H7 (cell line): ENCODE measurements around the gene AFF4. TPM values are rescaled to one million over a fixed set of nuclear protein-coding genes. Genes with fewer than 3 reads are reported as not detected.
"Not testable (repeated sequence)": the region's sequence is repeated elsewhere in the genome, so short reads cannot be mapped to it uniquely, and the experiment has no call there.

Experiments used
- DNase-seq: peaks from one replicate; pipeline ENCODE4 v3.0.0; 2012
- H3K27me3 ChIP-seq: 2 replicates; pipeline ENCODE4 v1.6.0; 2011; ENCODE audit warnings: mild to moderate bottlenecking, low read length; ENCODE audit not compliant: control insufficient read depth, insufficient read depth
- H3K36me3 ChIP-seq: replicated peaks from 2 replicates; pipeline ENCODE4 v1.5.1; 2011; ENCODE audit warnings: low read length; ENCODE audit not compliant: control insufficient read depth, insufficient read depth
- H3K4me3 ChIP-seq: 2 replicates; pipeline ENCODE4 v1.5.1; 2011; ENCODE audit warnings: low read depth, mild to moderate bottlenecking, control low read depth, low read length, moderate library complexity; ENCODE audit not compliant: insufficient read depth
- total RNA-seq: library from RNA; depleted of rRNA; stranded (reverse); fragments of >200 nt; shearing (Covaris generic); gene quantifications from 2 replicates; pipeline ENCODE4 v1.2.3, GENCODE V29; 2014

Gene AFF4
- total RNA-seq, 1 experiment from 2014 or later, result 25.1 TPM

DNA sequence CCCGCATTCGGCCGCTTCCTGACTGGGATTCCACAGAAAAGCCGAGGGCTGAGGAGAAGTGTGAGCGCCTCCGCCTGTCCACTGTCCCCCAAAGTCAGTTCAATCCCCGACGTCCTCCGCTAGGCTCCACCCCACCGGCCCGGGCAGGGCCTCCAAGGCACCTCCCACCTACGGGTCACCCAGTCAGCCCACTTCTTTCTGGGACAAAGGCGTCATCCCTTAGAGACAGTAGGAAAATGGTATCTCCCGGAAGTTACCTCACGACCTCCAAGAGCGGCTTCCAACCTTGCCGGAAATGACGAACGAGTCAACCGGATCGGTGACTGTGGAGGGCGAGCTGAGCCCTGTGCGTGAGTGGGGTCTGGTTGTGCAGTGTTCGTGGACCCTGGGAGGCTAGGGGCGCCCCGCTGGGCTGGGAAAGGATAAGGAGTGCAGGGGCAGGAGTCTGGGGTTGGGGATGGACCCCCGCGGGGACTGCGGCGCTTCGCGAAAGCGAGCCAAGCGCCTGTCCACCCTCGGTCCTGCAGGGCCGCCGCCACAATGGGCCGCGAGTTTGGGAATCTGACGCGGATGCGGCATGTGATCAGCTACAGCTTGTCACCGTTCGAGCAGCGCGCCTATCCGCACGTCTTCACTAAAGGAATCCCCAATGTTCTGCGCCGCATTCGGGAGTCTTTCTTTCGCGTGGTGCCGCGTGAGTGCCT is 96.9 kb downstream of the AFF4 start, which contains the start of the genes GDF9 and UQCRQ:
TSS of gene GDF9 (minus strand) at position 128 of the 704 bp plus-strand sequence. CDS start 1,936 bp downstream, outside the sequence.
TSS of gene UQCRQ (plus strand) at position 301 of the 704 bp plus-strand sequence. CDS start at position 541, 240 bp downstream.
- peaks cover 8% of the 10 kb centered on the region for H3K36me3 ChIP-seq
- DNase-seq, result peak; percentile 97
- peak within 1 kb of the TSS; percentile 95 for H3K4me3 ChIP-seq
- H3K27me3 ChIP-seq, result no peaks in the 10 kb centered on the region; the same call in 1 of the 2 replicates

DNA sequence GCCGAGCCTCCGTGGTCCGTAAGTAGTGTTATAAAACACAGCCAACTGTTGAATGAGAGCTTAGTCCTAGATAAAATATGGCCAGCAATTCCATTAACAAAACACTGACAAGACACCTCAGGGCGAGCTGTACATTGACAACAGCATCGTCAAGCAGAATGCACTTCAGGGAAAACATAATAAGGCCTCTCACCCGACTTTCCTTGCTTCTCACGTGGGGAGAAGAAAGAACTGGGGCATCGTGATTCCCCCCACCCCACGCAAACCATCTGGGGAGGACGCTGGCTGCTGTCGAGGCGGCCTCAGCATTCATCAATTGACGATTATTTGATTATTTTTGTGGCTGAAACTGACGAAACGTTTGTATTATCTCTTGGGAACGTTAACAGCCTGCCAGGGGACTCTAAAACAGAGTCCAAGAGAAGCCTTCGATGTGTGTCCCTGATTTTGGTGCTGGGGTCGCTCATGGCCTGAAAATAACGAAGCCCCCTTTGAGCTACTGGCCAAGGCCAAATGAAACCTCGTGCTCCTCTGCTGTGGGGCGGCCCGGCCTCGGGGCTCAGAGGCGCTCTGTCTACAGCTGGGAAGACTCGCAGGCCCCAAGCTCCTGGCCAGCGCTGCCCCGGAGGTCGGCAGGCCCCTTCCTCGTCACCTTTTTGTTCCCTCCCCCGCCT is 97.6 kb downstream of the AFF4 start:
- Histone ChIP-seq H3K4me3 (peak overlapping the region; percentile 95), H3K27me3 (no peaks in the 10 kb centered on the region; the same call in 1 of the 2 replicates), H3K36me3 (peaks cover 8% of the 10 kb centered on the region)
- no peak for DNase-seq

GRCh38 chr5:132860742-132861141 is 102.7 kb downstream of the AFF4 start:
- H3K36me3 ChIP-seq, result no peaks in the 10 kb centered on the region
- H3K27me3 ChIP-seq, result no peaks in the 10 kb centered on the region; the same call in 1 of the 2 replicates
- DNase-seq, result no peak
- H3K4me3 ChIP-seq, result no peak overlapping the region

DNA sequence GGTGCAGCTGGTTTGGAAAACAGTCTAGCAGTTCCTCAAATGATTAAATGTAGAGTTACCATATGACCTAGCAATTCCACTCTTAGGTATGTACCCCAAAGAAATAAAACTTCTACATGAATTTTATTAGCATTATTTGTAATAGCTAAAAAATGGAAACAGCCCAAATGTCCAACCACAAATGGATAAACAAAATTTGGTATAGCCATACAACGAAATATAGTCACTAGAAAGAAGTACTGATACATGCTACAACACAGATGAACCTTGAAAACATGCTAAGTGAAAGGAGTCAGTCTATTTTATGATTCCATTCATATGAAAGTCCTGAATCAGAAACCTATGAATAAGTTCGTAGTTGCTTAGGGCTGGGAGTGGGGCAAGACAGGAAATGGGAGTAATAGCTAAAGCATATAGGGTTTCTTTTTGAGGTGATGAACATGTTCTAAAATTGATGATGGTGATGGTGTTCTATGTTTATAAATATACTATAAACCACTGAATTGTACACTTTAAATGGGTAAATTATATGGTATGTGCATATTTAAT is 103.5 kb downstream of the AFF4 start:
- no peaks in the 10 kb centered on the region; the same call in 1 of the 2 replicates for H3K27me3 ChIP-seq
- no peaks in the 10 kb centered on the region for H3K36me3 ChIP-seq
- H3K4me3 ChIP-seq, result no peak overlapping the region
- no peak for DNase-seq

GRCh38 chr5:132856011-132856410 is 107.4 kb downstream of the AFF4 start:
- DNase-seq, result no peak
- Histone ChIP-seq H3K4me3 (no peak overlapping the region), H3K36me3 (no peaks in the 10 kb centered on the region), H3K27me3 (no peaks in the 10 kb centered on the region)

- not testable (repeated sequence) for DNase-seq, H3K4me3 ChIP-seq, H3K36me3 ChIP-seq, H3K27me3 ChIP-seq
Measured at GRCh38 chr5:132854992-132855391, 108.4 kb downstream of the AFF4 start.

DNA sequence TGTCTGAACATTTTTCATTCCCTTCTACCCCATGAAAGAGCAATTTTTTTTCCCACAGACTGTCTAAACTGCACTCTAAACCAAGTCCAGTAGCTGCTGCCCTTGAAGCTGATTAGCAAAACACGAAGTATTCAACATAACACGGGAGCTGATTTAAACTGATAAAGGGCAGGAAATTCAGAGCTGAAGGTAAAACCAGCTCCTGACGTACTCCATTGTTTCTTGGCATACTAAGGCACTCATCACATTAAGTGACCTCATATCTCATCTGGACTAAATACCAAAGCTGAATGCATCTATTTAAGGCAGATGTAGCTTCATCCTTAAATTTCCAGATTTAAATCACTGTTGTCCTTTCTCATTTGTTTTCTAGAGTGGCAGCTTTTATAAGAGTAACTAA is 109.1 kb downstream of the AFF4 start:
- no peaks in the 10 kb centered on the region for H3K36me3 ChIP-seq
- no peak for DNase-seq
- H3K4me3 ChIP-seq, result no peak overlapping the region
- H3K27me3 ChIP-seq, result no peaks in the 10 kb centered on the region

GRCh38 chr5:132853790-132854189 is 109.6 kb downstream of the AFF4 start:
- H3K27me3 ChIP-seq, result no peaks in the 10 kb centered on the region
- no peak for DNase-seq
- H3K4me3 ChIP-seq, result no peak overlapping the region
- H3K36me3 ChIP-seq, result no peaks in the 10 kb centered on the region

GRCh38 chr5:132853323-132853722 is 110.1 kb downstream of the AFF4 start:
- Histone ChIP-seq H3K36me3 (no peaks in the 10 kb centered on the region), H3K27me3 (no peaks in the 10 kb centered on the region), H3K4me3 (no peak overlapping the region)
- no peak for DNase-seq

DNA sequence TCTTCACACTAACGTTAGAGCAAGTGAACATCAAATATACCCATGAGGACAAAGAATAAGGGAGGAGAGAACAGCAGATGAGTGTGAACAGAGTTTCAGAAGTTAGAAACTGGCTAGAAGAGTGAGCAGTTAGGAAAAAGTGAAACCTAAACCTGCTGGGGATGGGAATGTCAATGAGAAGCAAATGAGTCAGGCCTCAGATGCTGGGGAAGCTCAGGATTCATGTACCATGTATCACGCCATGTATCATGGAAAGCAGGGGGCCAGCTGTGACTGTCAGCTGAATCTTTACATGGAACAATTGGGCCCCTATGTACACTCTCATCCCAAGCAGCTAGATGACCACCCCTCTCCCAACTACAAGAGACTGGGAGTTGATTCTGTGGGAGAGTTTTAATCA is 113.4 kb downstream of the AFF4 start:
- no peak for DNase-seq
- Histone ChIP-seq H3K4me3 (no peak overlapping the region), H3K36me3 (no peaks in the 10 kb centered on the region), H3K27me3 (no peaks in the 10 kb centered on the region)

DNA sequence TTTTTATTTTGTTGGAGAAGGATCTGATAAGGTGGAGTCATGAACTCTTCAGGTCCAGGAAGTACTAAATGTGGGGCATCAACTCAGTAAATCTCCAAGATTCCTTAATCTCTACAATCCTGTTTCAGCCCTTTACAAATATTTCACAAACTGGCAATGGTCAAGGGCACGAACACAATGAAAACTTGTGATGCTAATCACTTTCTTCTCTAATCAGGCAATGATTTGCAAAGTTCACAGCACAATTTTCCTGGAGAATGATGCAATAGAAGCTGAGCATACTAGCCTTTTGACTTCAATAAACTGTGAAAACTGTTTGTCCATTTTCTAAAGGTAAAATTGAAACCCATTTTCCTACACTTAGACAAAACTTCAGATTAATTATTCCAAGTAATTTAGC is 114.1 kb downstream of the AFF4 start:
- DNase-seq, result no peak

GRCh38 chr5:132848270-132848669 is 115.2 kb downstream of the AFF4 start:
- DNase-seq, result no peak
- H3K4me3 ChIP-seq, result no peak overlapping the region
- no peaks in the 10 kb centered on the region for H3K36me3 ChIP-seq
- no peaks in the 10 kb centered on the region for H3K27me3 ChIP-seq

More for the DNA sequence above, 114.1 kb downstream of the AFF4 start:
- Histone ChIP-seq H3K36me3 (no peaks in the 10 kb centered on the region), H3K27me3 (no peaks in the 10 kb centered on the region), H3K4me3 (no peak overlapping the region)

GRCh38 chr5:132841305-132841704 is 122.1 kb downstream of the AFF4 start:
- no peak for DNase-seq
- H3K27me3 ChIP-seq, result no peaks in the 10 kb centered on the region
- no peaks in the 10 kb centered on the region for H3K36me3 ChIP-seq
- no peak overlapping the region for H3K4me3 ChIP-seq

GRCh38 chr5:132840896-132841295 is 122.5 kb downstream of the AFF4 start:
- Histone ChIP-seq H3K27me3 (no peaks in the 10 kb centered on the region), H3K4me3 (no peak overlapping the region), H3K36me3 (no peaks in the 10 kb centered on the region)
- DNase-seq, result no peak

- DNase-seq, result no peak
- Histone ChIP-seq H3K4me3 (no peak overlapping the region), H3K36me3 (no peaks in the 10 kb centered on the region), H3K27me3 (no peaks in the 10 kb centered on the region)
Measured at GRCh38 chr5:132840313-132840712, 123.1 kb downstream of the AFF4 start.
